ENCODE data around the gene ADAM22. TPM values are rescaled to one million over a fixed set of nuclear protein-coding genes. Genes with fewer than 3 reads are reported as not detected.

The ADAM22 gene
- total RNA-seq, 1 donor from 2014 or later, result 2.7 TPM

GRCh38 chr7:88226886-88227516 lies 292.9 kb downstream of the ADAM22 start:
- DNase-seq (peak; percentile 78), ATAC-seq (peak; percentile 88 to 92)
- TF ChIP-seq, protein P1, sequence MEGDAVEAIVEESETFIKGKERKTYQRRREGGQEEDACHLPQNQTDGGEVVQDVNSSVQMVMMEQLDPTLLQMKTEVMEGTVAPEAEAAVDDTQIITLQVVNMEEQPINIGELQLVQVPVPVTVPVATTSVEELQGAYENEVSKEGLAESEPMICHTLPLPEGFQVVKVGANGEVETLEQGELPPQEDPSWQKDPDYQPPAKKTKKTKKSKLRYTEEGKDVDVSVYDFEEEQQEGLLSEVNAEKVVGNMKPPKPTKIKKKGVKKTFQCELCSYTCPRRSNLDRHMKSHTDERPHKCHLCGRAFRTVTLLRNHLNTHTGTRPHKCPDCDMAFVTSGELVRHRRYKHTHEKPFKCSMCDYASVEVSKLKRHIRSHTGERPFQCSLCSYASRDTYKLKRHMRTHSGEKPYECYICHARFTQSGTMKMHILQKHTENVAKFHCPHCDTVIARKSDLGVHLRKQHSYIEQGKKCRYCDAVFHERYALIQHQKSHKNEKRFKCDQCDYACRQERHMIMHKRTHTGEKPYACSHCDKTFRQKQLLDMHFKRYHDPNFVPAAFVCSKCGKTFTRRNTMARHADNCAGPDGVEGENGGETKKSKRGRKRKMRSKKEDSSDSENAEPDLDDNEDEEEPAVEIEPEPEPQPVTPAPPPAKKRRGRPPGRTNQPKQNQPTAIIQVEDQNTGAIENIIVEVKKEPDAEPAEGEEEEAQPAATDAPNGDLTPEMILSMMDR (IDR thresholded peaks at IDR 0.05), result no peak
- no peaks in the 10 kb centered on the region for H3K4me1 ChIP-seq
- H3K36me3 ChIP-seq, result no peaks in the 10 kb centered on the region
- no peak overlapping the region for H3K4me3 ChIP-seq
- peak overlapping the region; percentile 37 for H3K27ac ChIP-seq
- no peaks in the 10 kb centered on the region for H3K27me3 ChIP-seq (ENCODE audit: low read depth)
- H3K9me3 ChIP-seq, result no peaks in the 10 kb centered on the region
- intact Hi-C loops (cut with DNase I), result no loop called here

DNA sequence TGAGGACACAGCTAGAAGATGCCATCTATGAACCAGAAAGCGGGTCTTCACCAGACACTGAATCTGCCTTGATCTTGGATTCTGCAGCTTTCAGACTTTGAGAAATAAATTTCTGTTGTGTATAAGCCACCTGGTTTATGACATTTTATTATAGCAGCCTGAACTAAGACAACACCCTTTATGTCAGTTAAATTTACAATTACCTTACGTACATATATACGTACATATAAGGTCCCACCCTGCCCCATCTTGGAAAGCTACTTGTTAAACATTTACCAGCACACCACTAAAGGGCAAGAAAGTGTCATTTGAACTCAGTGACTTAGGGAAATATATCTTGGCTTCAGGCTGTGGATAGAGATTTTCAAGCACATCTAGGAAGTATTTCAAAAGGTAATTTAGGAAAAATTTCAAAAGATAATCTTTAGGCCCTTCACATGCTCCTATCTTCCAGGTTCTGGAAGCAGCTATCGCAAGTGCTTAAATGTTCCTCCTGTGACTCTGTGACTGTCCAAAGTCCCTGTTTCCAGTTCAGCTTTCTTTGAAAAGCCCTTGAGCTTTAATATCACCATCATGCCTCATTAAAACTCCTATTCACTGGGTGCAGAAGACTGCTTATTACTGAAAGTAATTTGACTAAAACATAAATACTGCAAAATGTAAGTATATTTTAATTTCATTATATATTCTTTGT lies 295.4 kb downstream of the ADAM22 start:
- no peak overlapping the region for H3K4me3 ChIP-seq
- no peaks in the 10 kb centered on the region for H3K4me1 ChIP-seq
- no peak overlapping the region for H3K27ac ChIP-seq
- ATAC-seq (no peak), DNase-seq (no peak)
- no peaks in the 10 kb centered on the region for H3K36me3 ChIP-seq
- intact Hi-C loops (cut with DNase I), result no loop called here
- H3K9me3 ChIP-seq, result no peaks in the 10 kb centered on the region
- TF ChIP-seq, protein P1 (IDR thresholded peaks at IDR 0.05), result no peak
- no peaks in the 10 kb centered on the region for H3K27me3 ChIP-seq (ENCODE audit: low read depth)

DNA sequence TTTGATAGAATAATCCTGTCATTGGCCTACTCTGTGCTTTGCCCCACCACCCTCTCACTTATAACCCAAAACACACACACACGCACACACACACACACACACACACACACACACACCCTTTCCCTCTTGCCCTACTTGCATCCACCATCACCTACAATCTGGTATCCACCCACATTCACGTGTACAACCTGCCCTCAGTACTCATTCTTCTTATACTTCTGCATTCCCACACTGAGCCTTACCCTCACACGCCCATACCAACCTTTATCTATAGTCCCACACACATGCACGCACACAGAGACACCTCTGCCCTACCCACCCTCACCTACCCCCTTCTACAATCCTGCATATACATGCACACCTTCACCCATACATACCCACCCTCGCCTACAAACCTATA lies 296.6 kb downstream of the ADAM22 start:
- H3K27ac ChIP-seq, result no peak overlapping the region
- no peaks in the 10 kb centered on the region for H3K4me1 ChIP-seq
- ATAC-seq (no peak), DNase-seq (no peak)
- H3K4me3 ChIP-seq, result no peak overlapping the region
- no peaks in the 10 kb centered on the region for H3K9me3 ChIP-seq
- intact Hi-C loops (cut with DNase I), result no loop called here
- no peaks in the 10 kb centered on the region for H3K27me3 ChIP-seq (ENCODE audit: low read depth)
- TF ChIP-seq, protein P1 (IDR thresholded peaks at IDR 0.05), result no peak
- H3K36me3 ChIP-seq, result no peaks in the 10 kb centered on the region

- DNase-seq, result no peak
- no peak overlapping the region for H3K27ac ChIP-seq
- no peak overlapping the region for H3K4me3 ChIP-seq
- TF ChIP-seq, protein P1 (IDR thresholded peaks at IDR 0.05), result no peak
- no peaks in the 10 kb centered on the region for H3K4me1 ChIP-seq
- intact Hi-C loops (cut with DNase I), result no loop called here
- no peaks in the 10 kb centered on the region for H3K27me3 ChIP-seq (ENCODE audit: low read depth)
- ATAC-seq, result peak; percentile 41 to 56
- no peaks in the 10 kb centered on the region for H3K9me3 ChIP-seq
- no peaks in the 10 kb centered on the region for H3K36me3 ChIP-seq
These were observed 299.8 kb downstream of the ADAM22 start for GRCh38 chr7:88233828-88234227.

DNA sequence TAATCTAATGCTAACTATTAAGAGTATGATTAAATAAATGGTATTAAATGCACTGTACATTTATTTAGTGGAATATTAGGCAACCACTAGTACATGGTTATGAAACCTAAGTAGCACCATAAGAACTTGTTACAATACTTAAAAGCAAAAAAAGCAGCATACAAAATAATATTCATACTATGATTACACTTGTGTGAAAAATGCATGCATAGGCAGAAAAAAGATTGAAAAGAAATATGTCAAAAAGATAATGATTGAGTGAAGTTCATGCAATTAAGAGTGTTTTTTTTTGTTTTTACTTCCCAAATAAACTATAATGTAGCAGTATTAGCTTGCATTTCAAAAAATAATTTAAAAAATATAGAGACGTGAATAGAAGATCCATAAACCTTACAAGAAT lies 305.8 kb downstream of the ADAM22 start:
- Histone ChIP-seq H3K27ac (no peak overlapping the region), H3K27me3 (ENCODE audit: low read depth) (no peaks in the 10 kb centered on the region), H3K4me1 (peaks cover 5% of the 10 kb centered on the region), H3K4me3 (no peak overlapping the region), H3K36me3 (no peaks in the 10 kb centered on the region), H3K9me3 (no peaks in the 10 kb centered on the region)
- intact Hi-C loops (cut with DNase I), result no loop called here
- TF ChIP-seq, protein P1 (IDR thresholded peaks at IDR 0.05), result no peak
- ATAC-seq (no peak), DNase-seq (no peak)

Data from lower lobe of right lung (tissue), 2 donors.